IMR-90 (cell line): ENCODE results near the gene MICAL2. TPM values are rescaled to one million over a fixed set of nuclear protein-coding genes. Genes with fewer than 3 reads are reported as not detected.

Experiments used
- ATAC-seq: fragments of 200-7000 bp; cut with Tn5 transposase; 2 replicates; pipeline ENCODE4 v1.9.1; 2020; ENCODE audit warnings: low read depth, mild to moderate bottlenecking, moderate library complexity
- BruUV-seq: library from RNA; stranded (reverse); fragments of 400-500 nt; replicated peaks from 2 replicates; lab custom pipeline; 2021; lab: Mats Ljungman, UMichigan
- CTCF ChIA-PET: fragments of 300-600 bp; formaldehyde crosslinking; extraction: SDS; loops from one replicate; lab custom pipeline; 2021; ENCODE audit warnings: antibody characterized with exemption; lab: Yijun Ruan, JAX
- POLR2A ChIA-PET: fragments of 300-600 bp; sonication (Branson Sonifier 250); formaldehyde crosslinking; loops from one replicate; lab custom pipeline; 2022; ENCODE audit warnings: antibody characterized with exemption; ENCODE audit not compliant: unreplicated experiment; lab: Charles Lee
- DNase-seq: peaks from one replicate; pipeline ENCODE4 v3.0.0; 2013
- H2AFZ ChIP-seq: replicated peaks from 2 replicates; pipeline ENCODE3; 2013; ENCODE audit warnings: low read length, mild to moderate bottlenecking; ENCODE audit not compliant: poor library complexity
- H2AK5ac ChIP-seq: 2 replicates; pipeline ENCODE4 v1.6.1; 2013; ENCODE audit warnings: low read depth, low read length, inconsistent platforms
- H2AK9ac ChIP-seq: replicated peaks from 2 replicates; pipeline ENCODE3; 2013; ENCODE audit warnings: mild to moderate bottlenecking, low read depth, low read length, moderate library complexity; ENCODE audit not compliant: poor library complexity
- H2BK120ac ChIP-seq: 2 replicates; pipeline ENCODE4 v1.6.1; 2013; ENCODE audit warnings: low read depth, low read length, inconsistent platforms
- H2BK15ac ChIP-seq: 3 replicates; pipeline ENCODE4 v1.6.1; 2013; ENCODE audit warnings: low read depth, low read length, inconsistent platforms
- H2BK20ac ChIP-seq: 2 replicates; pipeline ENCODE4 v1.6.1; 2013; ENCODE audit warnings: low read depth, mild to moderate bottlenecking, inconsistent platforms, low read length, moderate library complexity
- H2BK5ac ChIP-seq: 2 replicates; pipeline ENCODE4 v1.6.1; 2013; ENCODE audit warnings: mild to moderate bottlenecking, low read depth, low read length, inconsistent platforms; ENCODE audit not compliant: poor library complexity, severe bottlenecking
- H3K14ac ChIP-seq: replicated peaks from 2 replicates; pipeline ENCODE4 v1.6.1; 2013; ENCODE audit warnings: low read depth, low read length, inconsistent platforms
- H3K18ac ChIP-seq: 2 replicates; pipeline ENCODE4 v1.6.1; 2013; ENCODE audit warnings: low read depth, low read length, control low read depth
- H3K23ac ChIP-seq: 2 replicates; pipeline ENCODE4 v1.6.1; 2013; ENCODE audit warnings: low read depth, low read length, inconsistent platforms
- H3K27ac ChIP-seq: 2 replicates; pipeline ENCODE4 v1.5.1; 2013; ENCODE audit warnings: mild to moderate bottlenecking, control low read depth, low read length; ENCODE audit not compliant: insufficient read depth
- H3K27me3 ChIP-seq: 2 replicates; pipeline ENCODE4 v1.6.1; 2013; ENCODE audit warnings: low read length; ENCODE audit not compliant: control insufficient read depth, insufficient read depth
- H3K36me3 ChIP-seq: 2 replicates; pipeline ENCODE4 v1.6.1; 2013; ENCODE audit warnings: low read length, mixed read lengths; ENCODE audit not compliant: control insufficient read depth, insufficient read depth
- H3K4ac ChIP-seq: 2 replicates; pipeline ENCODE4 v1.6.1; 2013; ENCODE audit warnings: low read depth, low read length, inconsistent platforms
- H3K4me1 ChIP-seq: 2 replicates; pipeline ENCODE4 v1.6.1; 2013; ENCODE audit warnings: low read length, mixed read lengths; ENCODE audit not compliant: control insufficient read depth, insufficient read depth
- H3K4me2 ChIP-seq: 2 replicates; pipeline ENCODE4 v1.6.1; 2013; ENCODE audit warnings: low read depth, mild to moderate bottlenecking, control low read depth, low read length, moderate library complexity
- H3K4me3 ChIP-seq: 2 replicates; pipeline ENCODE4 v1.5.1; 2013; ENCODE audit warnings: low read depth, mild to moderate bottlenecking, control low read depth, low read length, moderate library complexity; ENCODE audit not compliant: insufficient read depth
- H3K56ac ChIP-seq: 2 replicates; pipeline ENCODE4 v1.6.1; 2013; ENCODE audit warnings: low read length, inconsistent platforms; ENCODE audit not compliant: insufficient read depth; ENCODE audit errors: extremely low read depth
- H3K79me1 ChIP-seq, 2 experiments: 2 replicates each; pipeline ENCODE4 v1.6.1; 2013; ENCODE audit warnings: low read length in 2 of 2, inconsistent platforms in 1 of 2, low read depth in 1 of 2
- H3K9ac ChIP-seq: 2 replicates; pipeline ENCODE4 v1.6.1; 2013; ENCODE audit warnings: low read depth, low read length, control low read depth
- H3K9me1 ChIP-seq: 2 replicates; pipeline ENCODE4 v1.6.1; 2013; ENCODE audit warnings: low read length, inconsistent platforms; ENCODE audit not compliant: insufficient read depth
- H3K9me3 ChIP-seq: 2 replicates; pipeline ENCODE4 v1.6.1; 2013; ENCODE audit warnings: low read length; ENCODE audit not compliant: control insufficient read depth, insufficient read depth
- H4K20me1 ChIP-seq: 2 replicates; pipeline ENCODE4 v1.6.1; 2013; ENCODE audit warnings: low read length, inconsistent platforms; ENCODE audit not compliant: insufficient read depth
- H4K5ac ChIP-seq: 2 replicates; pipeline ENCODE4 v1.6.1; 2013; ENCODE audit warnings: mild to moderate bottlenecking, low read depth, low read length, control low read depth
- H4K8ac ChIP-seq, 2 experiments: 2 replicates each; pipeline ENCODE4 v1.6.1; 2013; ENCODE audit warnings: low read depth in 2 of 2, low read length in 2 of 2, control low read depth in 1 of 2, inconsistent platforms in 1 of 2
- H4K91ac ChIP-seq: 2 replicates; pipeline ENCODE4 v1.6.1; 2013; ENCODE audit warnings: low read depth, low read length, inconsistent platforms; ENCODE audit not compliant: insufficient read depth
- BHLHE40 ChIP-seq: fragments of 150-350 bp; IDR thresholded peaks from 2 replicates; pipeline ENCODE4 v1.6.1; 2016; ENCODE audit warnings: mild to moderate bottlenecking, low read depth, low read length
- CEBPB ChIP-seq: IDR thresholded peaks from 2 replicates; pipeline ENCODE4 v1.6.1; 2012; ENCODE audit warnings: low read depth, low read length, improper control_type of control experiment
- dilution Hi-C: fragments of 300-500 bp; cut with HindIII; formaldehyde crosslinking; loops from one replicate; pipeline ENCODE4 v1.14.3; 2018; ENCODE audit warnings: low sequenced_read_pairs; ENCODE audit not compliant: unreplicated experiment
- in situ Hi-C: fragments of 300-500 bp; cut with MboI; formaldehyde crosslinking; loops from 3 replicates; pipeline ENCODE4 v1.14.3; 2019; ENCODE audit warnings: low sequenced_read_pairs, inconsistent platforms, mixed read lengths
- intact Hi-C: fragments of 100-400 bp; cut with micrococcal nuclease; formaldehyde crosslinking; loops from 2 replicates; pipeline ENCODE4 v1.10.0; 2022
- polyA plus RNA-seq, 3 experiments: library from polyadenylated mRNA; depleted of rRNA; stranded (reverse); fragments of >200 nt; gene quantifications; 2 replicates each; pipeline ENCODE4 v1.2.3, GENCODE V29; 2012; ENCODE audit warnings: low replicate concordance in 1 of 3
- total RNA-seq: library from RNA; depleted of rRNA; stranded (reverse); fragments of >200 nt; gene quantifications from 2 replicates; pipeline ENCODE4 v1.2.3, GENCODE V29; 2012

The MICAL2 gene
- total and polyA plus RNA-seq, 2 of the 4 experiments (the other 2 are of a cell fraction), result 170 to 336 TPM

DNA sequence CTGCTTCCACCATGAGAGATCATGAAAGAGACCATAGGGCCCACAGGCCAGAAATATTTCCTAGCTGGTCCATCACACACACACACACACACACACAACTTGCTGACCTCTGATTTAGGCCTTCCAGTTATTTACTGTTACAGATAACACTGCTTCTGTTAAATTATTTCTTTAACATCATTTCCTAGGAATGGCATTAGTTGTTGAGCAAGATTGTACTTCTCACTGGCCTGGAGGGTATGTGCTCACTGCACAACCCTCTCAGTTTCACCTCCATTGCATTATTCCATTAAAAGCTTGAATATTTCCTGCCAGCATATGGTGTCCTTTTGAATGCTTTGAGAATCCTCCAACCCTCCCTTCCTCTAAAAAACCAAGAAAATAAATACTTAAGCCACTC, 104.4 kb downstream of the MICAL2 start:
- Histone ChIP-seq H2BK5ac (peak overlapping the region; percentile 95), H3K9me3 (no peaks in the 10 kb centered on the region), H4K91ac (peak overlapping the region; percentile 82; the same call in 1 of the 2 replicates), H3K23ac (peak overlapping the region; percentile 6; the same call in 1 of the 2 replicates), H3K36me3 (peaks cover 61% of the 10 kb centered on the region), H2BK120ac (peak overlapping the region; percentile 89), H3K4me3 (no peak overlapping the region), H3K18ac (peak overlapping the region; percentile 96), H3K4me1 (peaks cover 26% of the 10 kb centered on the region), H2AK9ac (no peak overlapping the region), H3K9me1 (peaks cover 41% of the 10 kb centered on the region), H3K27me3 (no peaks in the 10 kb centered on the region), H3K4me2 (no peak overlapping the region), H4K5ac (peak overlapping the region; percentile 91), H3K79me1 (peaks cover 43 to 96% of the 10 kb centered on the region in 2 experiments), H2AFZ (no peak overlapping the region), H4K20me1 (no peaks in the 10 kb centered on the region), H3K4ac (peak overlapping the region; percentile 64; the same call in 1 of the 2 replicates), H3K14ac (peak overlapping the region; percentile 53; the same call in 1 of the 2 replicates), H2BK20ac (peak overlapping the region; percentile 76), H3K56ac (no peak overlapping the region), H3K27ac (peak overlapping the region; percentile 93; the same call in 1 of the 2 replicates), H4K8ac (peak overlapping the region; percentile 45 to 81; a peak in 2 of 4 replicates), H2AK5ac (peak overlapping the region; percentile 90; the same call in 1 of the 2 replicates), H2BK15ac (peak overlapping the region; percentile 54; the same call in 1 of the 3 replicates), H3K9ac (no peak overlapping the region)
- dilution Hi-C loops (no loop called here), intact Hi-C loops (no loop called here), in situ Hi-C loops (no loop called here)
- POLR2A ChIA-PET, result interaction anchor here (0.7 kb wide), 1 partner anchor 154 kb away, joined by 5 read pairs; no protein-coding TSS in a partner anchor
- no TSS peak for BruUV-seq
- DNase-seq, result peak; percentile 72
- no peak for TF ChIP-seq BHLHE40
- TF ChIP-seq CEBPB, result peak; percentile 89
- peak; percentile 76 for ATAC-seq
- CTCF ChIA-PET, result interaction anchor here (0.5 to 0.6 kb wide), 2 partner anchors 9 to 218 kb away, joined by 3 read pairs; no protein-coding TSS in a partner anchor
